Fibroblast of the aortic adventitia (primary cell): ENCODE measurements around the gene SKA2. TPM values are rescaled to one million over a fixed set of nuclear protein-coding genes. Genes with fewer than 3 reads are reported as not detected.

Experiments used
- DNase-seq: peaks from one replicate; pipeline ENCODE4 v3.0.0-alpha.2; 2010; ENCODE audit warnings: low read depth
- H3K4me3 ChIP-seq: 2 replicates; pipeline ENCODE4 v1.5.1; 2011; ENCODE audit warnings: low read depth, mild to moderate bottlenecking, control low read depth, low read length, moderate library complexity
- total RNA-seq: library from RNA; depleted of rRNA; stranded (reverse); fragments of >200 nt; gene quantifications from 2 replicates; pipeline ENCODE4 v1.2.3, GENCODE V29; 2012; ENCODE audit warnings: low replicate concordance
- TF ChIP-seq, protein P1 (sequence below): IDR thresholded peaks from 2 replicates; pipeline ENCODE4 v1.5.1; 2011; ENCODE audit warnings: mild to moderate bottlenecking, low read length, control low read depth, inconsistent platforms; ENCODE audit not compliant: insufficient read depth

SKA2 gene
- total RNA-seq, 1 donor: 63.4 TPM

GRCh38 chr17:59108400-59109102 is 46.4 kb downstream of the SKA2 start:
- TF ChIP-seq, protein P1, sequence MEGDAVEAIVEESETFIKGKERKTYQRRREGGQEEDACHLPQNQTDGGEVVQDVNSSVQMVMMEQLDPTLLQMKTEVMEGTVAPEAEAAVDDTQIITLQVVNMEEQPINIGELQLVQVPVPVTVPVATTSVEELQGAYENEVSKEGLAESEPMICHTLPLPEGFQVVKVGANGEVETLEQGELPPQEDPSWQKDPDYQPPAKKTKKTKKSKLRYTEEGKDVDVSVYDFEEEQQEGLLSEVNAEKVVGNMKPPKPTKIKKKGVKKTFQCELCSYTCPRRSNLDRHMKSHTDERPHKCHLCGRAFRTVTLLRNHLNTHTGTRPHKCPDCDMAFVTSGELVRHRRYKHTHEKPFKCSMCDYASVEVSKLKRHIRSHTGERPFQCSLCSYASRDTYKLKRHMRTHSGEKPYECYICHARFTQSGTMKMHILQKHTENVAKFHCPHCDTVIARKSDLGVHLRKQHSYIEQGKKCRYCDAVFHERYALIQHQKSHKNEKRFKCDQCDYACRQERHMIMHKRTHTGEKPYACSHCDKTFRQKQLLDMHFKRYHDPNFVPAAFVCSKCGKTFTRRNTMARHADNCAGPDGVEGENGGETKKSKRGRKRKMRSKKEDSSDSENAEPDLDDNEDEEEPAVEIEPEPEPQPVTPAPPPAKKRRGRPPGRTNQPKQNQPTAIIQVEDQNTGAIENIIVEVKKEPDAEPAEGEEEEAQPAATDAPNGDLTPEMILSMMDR: no peak
- DNase-seq: no peak
- H3K4me3 ChIP-seq: no peak overlapping the region

GRCh38 chr17:59107306-59107670 is 47.7 kb downstream of the SKA2 start:
- no peak for DNase-seq
- peak overlapping the region; percentile 79 for H3K4me3 ChIP-seq
- TF ChIP-seq, protein P1: no peak

GRCh38 chr17:59106463-59107305 is 48.3 kb downstream of the SKA2 start, which contains the start of gene TRIM37:
TRIM37 (minus strand) TSS chr17:59106880; CDS start chr17:59106461, 419 bp downstream.
- peak; percentile 98 for DNase-seq
- TF ChIP-seq, protein P1: no peak
- H3K4me3 ChIP-seq: peak within 1 kb of the TSS; percentile 79

GRCh38 chr17:59105852-59106462 is 49.0 kb downstream of the SKA2 start:
- TF ChIP-seq, protein P1: no peak
- peak; percentile 42 for DNase-seq

DNA sequence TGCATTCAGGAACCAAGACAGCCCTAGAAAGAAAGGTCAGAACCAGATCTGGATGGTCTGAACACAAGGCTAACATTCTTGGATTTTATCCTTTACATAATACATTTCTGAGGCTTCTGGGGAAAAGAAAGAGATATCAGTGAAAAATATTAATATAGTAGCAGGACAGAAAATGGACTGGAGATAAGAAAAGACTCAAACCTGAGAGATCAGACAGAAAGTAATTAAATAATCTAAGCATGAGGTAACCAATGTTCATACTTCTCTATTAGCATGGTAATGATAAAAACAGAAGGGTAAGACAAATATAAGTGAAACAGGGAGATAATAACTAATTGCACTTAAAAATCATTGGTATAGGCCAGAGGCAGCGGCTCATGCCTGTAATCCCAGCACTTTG is 53.8 kb downstream of the SKA2 start:
- TF ChIP-seq, protein P1: no peak
- no peak overlapping the region for H3K4me3 ChIP-seq
- DNase-seq: no peak

More at GRCh38 chr17:59105852-59106462, 49.0 kb downstream of the SKA2 start:
- H3K4me3 ChIP-seq: peak overlapping the region; percentile 79

DNA sequence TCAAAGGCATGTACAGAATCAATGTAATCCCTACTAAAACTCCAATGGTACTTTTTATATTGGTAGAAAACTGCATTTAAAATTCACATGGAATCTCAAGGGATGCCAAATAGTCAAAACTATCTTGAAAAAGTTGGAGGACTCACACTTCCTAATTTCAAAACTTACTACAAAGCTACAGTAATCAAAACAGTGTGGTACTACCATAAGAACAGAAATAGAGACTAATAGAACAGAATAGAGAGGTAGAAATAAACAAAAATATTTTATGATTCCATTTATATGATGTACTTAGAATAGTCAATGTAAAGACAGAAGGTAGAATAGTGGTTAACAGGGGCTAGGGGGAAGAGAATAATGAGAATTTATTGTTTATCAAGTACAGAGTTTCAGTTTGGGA is 57.1 kb downstream of the SKA2 start:
- no peak for DNase-seq
- TF ChIP-seq, protein P1: no peak
- H3K4me3 ChIP-seq: no peak overlapping the region
